ENCODE results near the gene MAOA. TPM values are rescaled to one million over a fixed set of nuclear protein-coding genes. Genes with fewer than 3 reads are reported as not detected.

The MAOA gene
- total and polyA plus RNA-seq, 2 donors (not counting 1 experiment from before 2014, with no cell fraction given): 0.05 TPM; not detected in 1

DNA sequence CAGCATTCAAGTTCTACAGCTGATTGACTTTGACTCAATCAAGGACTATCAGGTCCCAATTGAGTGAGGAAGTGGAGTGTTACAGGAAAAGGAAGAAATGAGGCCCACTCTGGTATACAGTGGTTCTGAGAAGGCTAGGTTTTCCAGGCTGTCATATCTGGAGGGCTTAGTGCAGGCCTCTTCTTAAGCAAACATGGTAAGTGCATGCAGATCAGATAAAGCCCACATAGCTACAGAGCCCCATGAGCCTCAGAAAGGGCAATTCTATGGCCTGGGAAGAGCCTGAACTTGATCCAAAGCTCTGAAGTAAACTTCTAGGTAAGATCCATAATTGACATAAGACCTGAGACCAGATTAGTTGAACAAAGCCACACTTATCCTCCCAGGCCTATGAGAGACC is 29.0 kb upstream of the MAOA start:
- Histone ChIP-seq H4K20me1 (ENCODE audit: control insufficient read depth, insufficient read depth, low read length, poor library complexity, severe bottlenecking) (no peaks in the 10 kb centered on the region), H2AFZ (ENCODE audit: insufficient read depth, low read depth, low read length, poor library complexity, severe bottlenecking) (no peak overlapping the region), H3K27me3 (replicated peaks in 1 of 4; ENCODE audit: control extremely low read depth in 1 of 4, control insufficient read depth in 3 of 4, insufficient read depth in 4 of 4, low read length in 3 of 4) (no peaks in the 10 kb centered on the region), H3K4me3 (ENCODE audit: control extremely low read depth in 1 of 5, extremely low read depth in 1 of 5, insufficient read depth in 1 of 5, low read depth in 2 of 5, low read length in 4 of 5) (no peak overlapping the region), H3K27ac (ENCODE audit: low read length in 2 of 2) (no peak overlapping the region), H3K4me2 (replicated peaks; ENCODE audit: low read depth, low read length, poor library complexity, severe bottlenecking) (no peak overlapping the region), H3K4me1 (ENCODE audit: control insufficient read depth in 2 of 2, insufficient read depth in 2 of 2, low read length in 2 of 2) (no peaks in the 10 kb centered on the region), H3K79me2 (ENCODE audit: control insufficient read depth, insufficient read depth, low read length) (no peaks in the 10 kb centered on the region), H3K9ac (ENCODE audit: low read length) (no peak overlapping the region), H3K9me3 (ENCODE audit: control extremely low read depth in 1 of 3, control insufficient read depth in 2 of 3, insufficient read depth in 1 of 3, low read length in 2 of 3) (no peaks in the 10 kb centered on the region), H3K36me3 (replicated peaks in 1 of 2; ENCODE audit: control extremely low read depth in 1 of 2, control insufficient read depth in 1 of 2, extremely low read depth in 1 of 2, insufficient read depth in 2 of 2, low read length in 1 of 2) (no peaks in the 10 kb centered on the region)
- Mint-ChIP-seq H3K27ac (no peak overlapping the region), H3K27me3 (peaks cover 4% of the 10 kb centered on the region), H3K9me3 (ENCODE audit: insufficient read depth) (no peaks in the 10 kb centered on the region), H3K4me1 (no peaks in the 10 kb centered on the region), H3K4me3 (no peak overlapping the region)
- ATAC-seq (ENCODE audit: low read depth) (no peak), DNase-seq (no peak)
- no peak for TF ChIP-seq EZH2 (IDR thresholded peaks at IDR 0.05; ENCODE audit: borderline replicate concordance, insufficient read depth, low read depth, low read length, poor library complexity, severe bottlenecking)
- TF ChIP-seq, protein P1, sequence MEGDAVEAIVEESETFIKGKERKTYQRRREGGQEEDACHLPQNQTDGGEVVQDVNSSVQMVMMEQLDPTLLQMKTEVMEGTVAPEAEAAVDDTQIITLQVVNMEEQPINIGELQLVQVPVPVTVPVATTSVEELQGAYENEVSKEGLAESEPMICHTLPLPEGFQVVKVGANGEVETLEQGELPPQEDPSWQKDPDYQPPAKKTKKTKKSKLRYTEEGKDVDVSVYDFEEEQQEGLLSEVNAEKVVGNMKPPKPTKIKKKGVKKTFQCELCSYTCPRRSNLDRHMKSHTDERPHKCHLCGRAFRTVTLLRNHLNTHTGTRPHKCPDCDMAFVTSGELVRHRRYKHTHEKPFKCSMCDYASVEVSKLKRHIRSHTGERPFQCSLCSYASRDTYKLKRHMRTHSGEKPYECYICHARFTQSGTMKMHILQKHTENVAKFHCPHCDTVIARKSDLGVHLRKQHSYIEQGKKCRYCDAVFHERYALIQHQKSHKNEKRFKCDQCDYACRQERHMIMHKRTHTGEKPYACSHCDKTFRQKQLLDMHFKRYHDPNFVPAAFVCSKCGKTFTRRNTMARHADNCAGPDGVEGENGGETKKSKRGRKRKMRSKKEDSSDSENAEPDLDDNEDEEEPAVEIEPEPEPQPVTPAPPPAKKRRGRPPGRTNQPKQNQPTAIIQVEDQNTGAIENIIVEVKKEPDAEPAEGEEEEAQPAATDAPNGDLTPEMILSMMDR (IDR thresholded peaks at IDR 0.05): no peak
- ChIA-PET CTCF (no interaction called here), POLR2A (no interaction called here)
- intact Hi-C loops (cut with micrococcal nuclease): no loop called here

DNA sequence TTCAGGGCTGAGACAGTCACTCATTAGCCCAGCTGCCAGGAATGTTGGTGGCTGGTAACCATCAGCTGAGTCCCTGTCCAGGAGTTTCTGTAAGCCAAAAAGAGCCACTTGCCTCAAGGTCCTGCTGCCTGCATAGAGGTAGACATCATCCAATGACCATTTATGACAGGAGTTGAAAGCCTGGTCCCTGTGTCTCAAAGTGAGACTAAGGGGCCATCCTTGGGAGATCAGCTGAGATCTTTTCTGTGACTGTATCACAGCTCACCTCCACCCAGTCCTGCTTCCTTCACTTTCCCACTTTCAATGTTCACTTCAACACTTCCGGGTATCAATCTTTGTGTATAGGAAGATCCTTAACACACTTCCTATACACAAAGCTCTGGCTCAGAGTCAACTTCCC is 28.4 kb upstream of the MAOA start:
- no peaks in the 10 kb centered on the region for H3K9me3 Mint-ChIP-seq (ENCODE audit: insufficient read depth)
- Histone ChIP-seq H3K4me3 (ENCODE audit: control extremely low read depth in 1 of 5, extremely low read depth in 1 of 5, insufficient read depth in 1 of 5, low read depth in 2 of 5, low read length in 4 of 5) (no peak overlapping the region), H3K27me3 (replicated peaks in 1 of 4; ENCODE audit: control extremely low read depth in 1 of 4, control insufficient read depth in 3 of 4, insufficient read depth in 4 of 4, low read length in 3 of 4) (no peaks in the 10 kb centered on the region), H4K20me1 (ENCODE audit: control insufficient read depth, insufficient read depth, low read length, poor library complexity, severe bottlenecking) (no peaks in the 10 kb centered on the region), H3K9ac (ENCODE audit: low read length) (no peak overlapping the region), H2AFZ (ENCODE audit: insufficient read depth, low read depth, low read length, poor library complexity, severe bottlenecking) (no peak overlapping the region), H3K4me2 (replicated peaks; ENCODE audit: low read depth, low read length, poor library complexity, severe bottlenecking) (no peak overlapping the region), H3K9me3 (ENCODE audit: control extremely low read depth in 1 of 3, control insufficient read depth in 2 of 3, insufficient read depth in 1 of 3, low read length in 2 of 3) (no peaks in the 10 kb centered on the region), H3K4me1 (ENCODE audit: control insufficient read depth in 2 of 2, insufficient read depth in 2 of 2, low read length in 2 of 2) (no peaks in the 10 kb centered on the region), H3K36me3 (replicated peaks in 1 of 2; ENCODE audit: control extremely low read depth in 1 of 2, control insufficient read depth in 1 of 2, extremely low read depth in 1 of 2, insufficient read depth in 2 of 2, low read length in 1 of 2) (no peaks in the 10 kb centered on the region), H3K79me2 (ENCODE audit: control insufficient read depth, insufficient read depth, low read length) (no peaks in the 10 kb centered on the region), H3K27ac (ENCODE audit: low read length in 2 of 2) (no peak overlapping the region)
- H3K27ac Mint-ChIP-seq: no peak overlapping the region
- TF ChIP-seq EZH2 (IDR thresholded peaks at IDR 0.05; ENCODE audit: borderline replicate concordance, insufficient read depth, low read depth, low read length, poor library complexity, severe bottlenecking): no peak
- TF ChIP-seq, protein P1 (IDR thresholded peaks at IDR 0.05): no peak
- no peak for ATAC-seq (ENCODE audit: low read depth)
- no peak for DNase-seq
- H3K27me3 Mint-ChIP-seq: peaks cover 4% of the 10 kb centered on the region
- no peak overlapping the region for H3K4me3 Mint-ChIP-seq
- intact Hi-C loops (cut with micrococcal nuclease): no loop called here
- POLR2A ChIA-PET: no interaction called here
- H3K4me1 Mint-ChIP-seq: no peaks in the 10 kb centered on the region
- WGBS (ENCODE audit: insufficient coverage): no CpG with 5 or more reads among the region's 1 CpG
- CTCF ChIA-PET: no interaction called here
